Activated CD4-positive, CD25-positive, alpha-beta regulatory T cell treated with anti-CD3 and anti-CD28 coated beads, Interleukin-2, amount 50 U/mL, for 72 hours (primary cell): ENCODE measurements around the gene SLC39A2.
"Not testable (repeated sequence)": the region's sequence is repeated elsewhere in the genome, so short reads cannot be mapped to it uniquely, and the experiment has no call there.

Experiments
- DNase-seq: peaks from one replicate; pipeline ENCODE4 v3.0.0; 2021

SLC39A2 gene

GRCh38 chr14:21026274-21026987, 27.3 kb downstream of the SLC39A2 start:
- DNase-seq = no peak

GRCh38 chr14:21026988-21027315, 27.9 kb downstream of the SLC39A2 start:
- no peak for DNase-seq

- DNase-seq = no peak
Measured at GRCh38 chr14:21029917-21030316, 30.8 kb downstream of the SLC39A2 start, which contains the start of gene TPPP2. Gene TPPP2, plus strand, starts transcription at chr14:21030217. Its CDS starts 365 bp downstream, at chr14:21030582.

GRCh38 chr14:21030531-21030930, 31.4 kb downstream of the SLC39A2 start:
- DNase-seq = no peak

GRCh38 chr14:21032326-21033132, 33.4 kb downstream of the SLC39A2 start:
- no peak for DNase-seq

GRCh38 chr14:21033133-21033698, 34.1 kb downstream of the SLC39A2 start:
- no peak for DNase-seq

- DNase-seq = no peak
Measured at GRCh38 chr14:21034707-21035106, 35.6 kb downstream of the SLC39A2 start, which contains the start of gene RNASE13. Gene RNASE13, minus strand, starts transcription at chr14:21034807. Its CDS starts 519 bp downstream, at chr14:21034288.

GRCh38 chr14:21036751-21037150, 37.7 kb downstream of the SLC39A2 start:
- no peak for DNase-seq

- no peak for DNase-seq
Measured at GRCh38 chr14:21037156-21037555, 38.1 kb downstream of the SLC39A2 start.

- DNase-seq = no peak
Measured at GRCh38 chr14:21038441-21039422, 39.6 kb downstream of the SLC39A2 start.

- no peak for DNase-seq
Measured at GRCh38 chr14:21039585-21040369, 40.7 kb downstream of the SLC39A2 start.

GRCh38 chr14:21040370-21040925, 41.4 kb downstream of the SLC39A2 start:
- no peak for DNase-seq

- DNase-seq = not testable (repeated sequence)
Measured at GRCh38 chr14:21040941-21041340, 41.8 kb downstream of the SLC39A2 start.

GRCh38 chr14:21041676-21042433, 42.8 kb downstream of the SLC39A2 start, which contains the start of gene RNASE7:
Gene RNASE7, plus strand, starts transcription at chr14:21042362. Its CDS starts 631 bp downstream, at chr14:21042993.
- DNase-seq = no peak

GRCh38 chr14:21042918-21043317, 43.8 kb downstream of the SLC39A2 start:
- DNase-seq = no peak

GRCh38 chr14:21043387-21043973, 44.4 kb downstream of the SLC39A2 start:
- DNase-seq = no peak

GRCh38 chr14:21043974-21044618, 45.0 kb downstream of the SLC39A2 start:
- DNase-seq = no peak

- no peak for DNase-seq
Measured at GRCh38 chr14:21047378-21047781, 48.3 kb downstream of the SLC39A2 start.

GRCh38 chr14:21048638-21049037, 49.5 kb downstream of the SLC39A2 start:
- DNase-seq = no peak
